ENCODE results near the gene NAV3. TPM values are rescaled to one million over a fixed set of nuclear protein-coding genes. Genes with fewer than 3 reads are reported as not detected.

NAV3 gene
- total and polyA plus RNA-seq, 2 of the 4 experiments (the other 2 are of a cell fraction), result 25.5 to 106 TPM

DNA sequence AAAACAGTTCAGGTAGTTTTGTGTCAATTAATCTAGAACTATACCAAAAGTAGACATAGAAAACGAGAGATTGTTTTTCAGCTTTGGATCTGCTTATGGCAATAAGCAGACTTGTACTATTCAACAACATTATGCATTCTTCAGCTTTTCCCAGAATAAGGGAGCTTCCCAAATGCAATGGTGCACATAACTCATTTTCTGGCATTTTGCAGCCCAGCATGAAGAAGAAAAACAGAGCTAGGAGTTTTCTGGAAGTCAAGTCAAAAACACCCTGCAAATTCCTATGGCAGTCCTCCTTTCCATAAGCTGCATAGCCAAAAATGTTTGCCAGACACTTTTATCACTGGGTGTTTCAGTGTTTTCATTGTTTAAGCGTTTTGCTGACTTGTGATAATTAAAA, 314.7 kb downstream of the NAV3 start:
- TF ChIP-seq, protein P1, sequence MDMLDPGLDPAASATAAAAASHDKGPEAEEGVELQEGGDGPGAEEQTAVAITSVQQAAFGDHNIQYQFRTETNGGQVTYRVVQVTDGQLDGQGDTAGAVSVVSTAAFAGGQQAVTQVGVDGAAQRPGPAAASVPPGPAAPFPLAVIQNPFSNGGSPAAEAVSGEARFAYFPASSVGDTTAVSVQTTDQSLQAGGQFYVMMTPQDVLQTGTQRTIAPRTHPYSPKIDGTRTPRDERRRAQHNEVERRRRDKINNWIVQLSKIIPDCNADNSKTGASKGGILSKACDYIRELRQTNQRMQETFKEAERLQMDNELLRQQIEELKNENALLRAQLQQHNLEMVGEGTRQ (IDR thresholded peaks at IDR 0.05; ENCODE audit: low read depth, low read length), result no peak
- TF ChIP-seq RCOR1 (IDR thresholded peaks at IDR 0.05; ENCODE audit: insufficient replicate concordance, low read length) (no peak), MAFK (IDR thresholded peaks at IDR 0.05; ENCODE audit: low read depth, low read length) (no peak), POLR2A (IDR thresholded peaks at IDR 0.05; ENCODE audit: low read depth, low read length) (no peak), RAD21 (IDR thresholded peaks at IDR 0.05; ENCODE audit: low read length) (no peak), CHD1 (IDR thresholded peaks at IDR 0.05; ENCODE audit: low read depth, low read length) (no peak)
- TF ChIP-seq, protein P2, sequence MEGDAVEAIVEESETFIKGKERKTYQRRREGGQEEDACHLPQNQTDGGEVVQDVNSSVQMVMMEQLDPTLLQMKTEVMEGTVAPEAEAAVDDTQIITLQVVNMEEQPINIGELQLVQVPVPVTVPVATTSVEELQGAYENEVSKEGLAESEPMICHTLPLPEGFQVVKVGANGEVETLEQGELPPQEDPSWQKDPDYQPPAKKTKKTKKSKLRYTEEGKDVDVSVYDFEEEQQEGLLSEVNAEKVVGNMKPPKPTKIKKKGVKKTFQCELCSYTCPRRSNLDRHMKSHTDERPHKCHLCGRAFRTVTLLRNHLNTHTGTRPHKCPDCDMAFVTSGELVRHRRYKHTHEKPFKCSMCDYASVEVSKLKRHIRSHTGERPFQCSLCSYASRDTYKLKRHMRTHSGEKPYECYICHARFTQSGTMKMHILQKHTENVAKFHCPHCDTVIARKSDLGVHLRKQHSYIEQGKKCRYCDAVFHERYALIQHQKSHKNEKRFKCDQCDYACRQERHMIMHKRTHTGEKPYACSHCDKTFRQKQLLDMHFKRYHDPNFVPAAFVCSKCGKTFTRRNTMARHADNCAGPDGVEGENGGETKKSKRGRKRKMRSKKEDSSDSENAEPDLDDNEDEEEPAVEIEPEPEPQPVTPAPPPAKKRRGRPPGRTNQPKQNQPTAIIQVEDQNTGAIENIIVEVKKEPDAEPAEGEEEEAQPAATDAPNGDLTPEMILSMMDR (conservative IDR thresholded peaks at IDR 0.05; ENCODE audit: low read depth, low read length), result no peak
- Histone ChIP-seq H3K9me1 (ENCODE audit: insufficient read depth, low read length) (no peaks in the 10 kb centered on the region), H3K27ac (ENCODE audit: insufficient read depth, low read length) (no peak overlapping the region), H3K27me3 (ENCODE audit: control insufficient read depth, insufficient read depth, low read length) (no peaks in the 10 kb centered on the region), H3K4me2 (ENCODE audit: low read depth, low read length) (no peak overlapping the region), H3K4ac (ENCODE audit: low read depth, low read length) (no peak overlapping the region), H3K18ac (ENCODE audit: low read depth, low read length) (no peak overlapping the region), H3K9me3 (ENCODE audit: control insufficient read depth, insufficient read depth, low read length) (no peaks in the 10 kb centered on the region), H2AFZ (replicated peaks; ENCODE audit: low read length, poor library complexity) (no peak overlapping the region), H3K36me3 (ENCODE audit: control insufficient read depth, insufficient read depth, low read length) (peaks cover 3% of the 10 kb centered on the region), H2BK20ac (ENCODE audit: low read depth, low read length) (no peak overlapping the region), H3K23ac (ENCODE audit: low read depth, low read length) (no peak overlapping the region), H3K79me1 (ENCODE audit: low read depth in 1 of 2, low read length in 2 of 2) (peaks cover 0 to 4% of the 10 kb centered on the region in 2 experiments; a peak in 3 of 4 replicates), H4K5ac (ENCODE audit: low read depth, low read length) (no peak overlapping the region; the same call in 1 of the 2 replicates), H2BK15ac (ENCODE audit: low read depth, low read length) (no peak overlapping the region), H2BK120ac (ENCODE audit: low read depth, low read length) (no peak overlapping the region), H4K91ac (ENCODE audit: insufficient read depth, low read depth, low read length) (no peak overlapping the region), H2BK5ac (ENCODE audit: low read depth, low read length, poor library complexity, severe bottlenecking) (no peak overlapping the region), H4K20me1 (ENCODE audit: insufficient read depth, low read length) (no peaks in the 10 kb centered on the region), H2AK9ac (replicated peaks; ENCODE audit: low read depth, low read length, poor library complexity) (no peak overlapping the region), H2AK5ac (ENCODE audit: low read depth, low read length) (no peak overlapping the region), H3K56ac (ENCODE audit: extremely low read depth, insufficient read depth, low read length) (no peak overlapping the region), H3K14ac (replicated peaks; ENCODE audit: low read depth, low read length) (no peak overlapping the region), H3K4me1 (ENCODE audit: control insufficient read depth, insufficient read depth, low read length) (no peaks in the 10 kb centered on the region), H4K8ac (ENCODE audit: low read depth in 2 of 2, low read length in 2 of 2) (no peak overlapping the region), H3K9ac (ENCODE audit: low read depth, low read length) (no peak overlapping the region), H3K4me3 (ENCODE audit: insufficient read depth, low read depth, low read length) (no peak overlapping the region)
- dilution Hi-C loops (cut with HindIII; ENCODE audit: low sequenced_read_pairs, unreplicated experiment) (no loop called here), intact Hi-C loops (cut with micrococcal nuclease) (loop anchor here (5.0 to 10.0 kb wide), 2 partner anchors 439 to 1227 kb away; no protein-coding TSS in a partner anchor), in situ Hi-C loops (cut with MboI; ENCODE audit: low sequenced_read_pairs) (no loop called here)
- no TSS peak for BruUV-seq (replicated peaks)
- ATAC-seq (ENCODE audit: low read depth), result no peak
- no peak for DNase-seq
- WGBS, 2 experiments (ENCODE audit: extremely low coverage in 2 of 2, insufficient read length in 1 of 2), result no CpG with 5 or more reads among the region's 2 CpGs
- POLR2A ChIA-PET (ENCODE audit: unreplicated experiment), result no interaction called here
- CTCF ChIA-PET, result interaction anchor here (0.6 to 0.7 kb wide), 2 partner anchors 13 to 1228 kb away, joined by 3 to 4 read pairs; no protein-coding TSS in a partner anchor

All from IMR-90 (cell line).